Activated naive CD4-positive, alpha-beta T cell treated with anti-CD3 and anti-CD28 coated beads, Interleukin-2, amount 50 U/mL, for 72 hours (primary cell): ENCODE results near the gene UBA7. TPM values are rescaled to one million over a fixed set of nuclear protein-coding genes. Genes with fewer than 3 reads are reported as not detected.

Experiments
- ATAC-seq, 2 donors: fragments of 150-1000 bp; cut with Tn5 transposase; 2 replicates each; pipeline ENCODE4 v1.10.0; 2021; ENCODE audit warnings: mild to moderate bottlenecking in 2 of 2, moderate library complexity in 2 of 2
- DNase-seq, 2 donors: peaks; one replicate each; pipeline ENCODE4 v3.0.0; 2021 to 2022; ENCODE audit warnings: low spot score in 2 of 2
- H3K27ac Mint-ChIP-seq, 2 donors: one replicate each; pipeline ENCODE4 v1.8.0; 2022; ENCODE audit warnings: mild to moderate bottlenecking in 2 of 2, mixed read lengths in 2 of 2
- H3K36me3 Mint-ChIP-seq, 2 donors: one replicate each; pipeline ENCODE4 v1.8.0; 2022; ENCODE audit warnings: mixed read lengths in 2 of 2
- H3K9me3 Mint-ChIP-seq, 2 donors: one replicate each; pipeline ENCODE4 v1.8.0; 2022; ENCODE audit warnings: mixed read lengths in 2 of 2
- total RNA-seq, 2 donors: library from RNA; stranded (reverse); gene quantifications; one replicate each; pipeline ENCODE4 v1.2.3, GENCODE V29; 2022

UBA7 gene
- total RNA-seq, 2 donors from 2014 or later = 101 to 133 TPM

- DNase-seq = no peak
- Mint-ChIP-seq H3K27ac (peak overlapping the region; percentile 93 to 94), H3K9me3 (no peaks in the 10 kb centered on the region), H3K36me3 (peaks cover 6 to 9% of the 10 kb centered on the region in 2 donors)
- peak; percentile 2 to 25 for ATAC-seq
These were observed 747 bp downstream of the UBA7 start for GRCh38 chr3:49812916-49813496.

GRCh38 chr3:49807431-49808114 lies 6.2 kb downstream of the UBA7 start:
- Mint-ChIP-seq H3K27ac (peak overlapping the region; percentile 30 to 72), H3K9me3 (no peaks in the 10 kb centered on the region), H3K36me3 (peaks cover 0 to 6% of the 10 kb centered on the region in 2 donors)
- no peak for ATAC-seq
- DNase-seq = no peak

GRCh38 chr3:49806850-49807249 lies 6.9 kb downstream of the UBA7 start:
- DNase-seq (no peak), ATAC-seq (no peak)
- H3K36me3 Mint-ChIP-seq = peaks cover 0 to 6% of the 10 kb centered on the region in 2 donors
- H3K27ac Mint-ChIP-seq = peak overlapping the region; percentile 22 to 72
- H3K9me3 Mint-ChIP-seq = no peaks in the 10 kb centered on the region

- DNase-seq (no peak), ATAC-seq (no peak)
- no peaks in the 10 kb centered on the region for H3K9me3 Mint-ChIP-seq
- no peaks in the 10 kb centered on the region for H3K36me3 Mint-ChIP-seq
- H3K27ac Mint-ChIP-seq = peak overlapping the region in 1 of 2 donors; percentile 22
These were observed 7.7 kb downstream of the UBA7 start for GRCh38 chr3:49805897-49806701.

GRCh38 chr3:49805367-49805782 lies 8.4 kb downstream of the UBA7 start:
- H3K36me3 Mint-ChIP-seq = no peaks in the 10 kb centered on the region
- ATAC-seq (no peak), DNase-seq (no peak)
- H3K27ac Mint-ChIP-seq = no peak overlapping the region
- no peaks in the 10 kb centered on the region for H3K9me3 Mint-ChIP-seq

GRCh38 chr3:49804141-49805041 lies 9.4 kb downstream of the UBA7 start:
- DNase-seq (no peak), ATAC-seq (no peak)
- Mint-ChIP-seq H3K36me3 (no peaks in the 10 kb centered on the region), H3K9me3 (no peaks in the 10 kb centered on the region), H3K27ac (no peak overlapping the region)

- ATAC-seq (peak in 1 of 2 donors; percentile 29), DNase-seq (peak in 1 of 2 donors; percentile 48)
- Mint-ChIP-seq H3K36me3 (no peaks in the 10 kb centered on the region), H3K27ac (no peak overlapping the region), H3K9me3 (no peaks in the 10 kb centered on the region)
These were observed 10.2 kb downstream of the UBA7 start for GRCh38 chr3:49803465-49804140.

- Mint-ChIP-seq H3K27ac (peak within 1 kb of the TSS; percentile 61 to 74), H3K36me3 (no peaks in the 10 kb centered on the region), H3K9me3 (no peaks in the 10 kb centered on the region)
- ATAC-seq = peak; percentile 86 to 89
- peak; percentile 86 to 91 for DNase-seq
These were observed 10.9 kb downstream of the UBA7 start, which contains the start of gene INKA1 for GRCh38 chr3:49802719-49803464. TSS of gene INKA1 (plus strand) at chr3:49803261. CDS start at chr3:49803393, 132 bp downstream.

- H3K36me3 Mint-ChIP-seq = no peaks in the 10 kb centered on the region
- DNase-seq (no peak), ATAC-seq (no peak)
- no peaks in the 10 kb centered on the region for H3K9me3 Mint-ChIP-seq
- H3K27ac Mint-ChIP-seq = no peak overlapping the region
These were observed 12.6 kb downstream of the UBA7 start for GRCh38 chr3:49801160-49801559.

GRCh38 chr3:49799761-49800160 lies 14.0 kb downstream of the UBA7 start, which contains the start of gene CDHR4:
TSS of gene CDHR4 (minus strand) at chr3:49799873. CDS start at chr3:49799812, 61 bp downstream.
- Mint-ChIP-seq H3K27ac (no peak within 1 kb of the TSS), H3K9me3 (no peaks in the 10 kb centered on the region), H3K36me3 (no peaks in the 10 kb centered on the region)
- DNase-seq = no peak
- ATAC-seq = no peak

GRCh38 chr3:49799105-49799504 lies 14.6 kb downstream of the UBA7 start:
- no peak overlapping the region for H3K27ac Mint-ChIP-seq
- H3K36me3 Mint-ChIP-seq = no peaks in the 10 kb centered on the region
- no peak for ATAC-seq
- H3K9me3 Mint-ChIP-seq = no peaks in the 10 kb centered on the region
- no peak for DNase-seq

GRCh38 chr3:49794926-49795905 lies 18.5 kb downstream of the UBA7 start:
- ATAC-seq (no peak), DNase-seq (no peak)
- Mint-ChIP-seq H3K27ac (no peak overlapping the region), H3K9me3 (no peaks in the 10 kb centered on the region), H3K36me3 (no peaks in the 10 kb centered on the region)

GRCh38 chr3:49794431-49794830 lies 19.3 kb downstream of the UBA7 start:
- ATAC-seq (no peak), DNase-seq (no peak)
- Mint-ChIP-seq H3K27ac (no peak overlapping the region), H3K36me3 (no peaks in the 10 kb centered on the region), H3K9me3 (no peaks in the 10 kb centered on the region)

- no peaks in the 10 kb centered on the region for H3K9me3 Mint-ChIP-seq
- H3K27ac Mint-ChIP-seq = no peak overlapping the region
- DNase-seq (no peak), ATAC-seq (no peak)
- H3K36me3 Mint-ChIP-seq = no peaks in the 10 kb centered on the region
These were observed 20.2 kb downstream of the UBA7 start for GRCh38 chr3:49793486-49794085.
